ENCODE data around the gene VCL. TPM values are rescaled to one million over a fixed set of nuclear protein-coding genes. Genes with fewer than 3 reads are reported as not detected.
"Not testable (repeated sequence)": the region's sequence is repeated elsewhere in the genome, so short reads cannot be mapped to it uniquely, and the experiment has no call there.

Gene VCL
- total RNA-seq, 2 experiments from 2014 or later = 27.8 to 29.2 TPM

DNA sequence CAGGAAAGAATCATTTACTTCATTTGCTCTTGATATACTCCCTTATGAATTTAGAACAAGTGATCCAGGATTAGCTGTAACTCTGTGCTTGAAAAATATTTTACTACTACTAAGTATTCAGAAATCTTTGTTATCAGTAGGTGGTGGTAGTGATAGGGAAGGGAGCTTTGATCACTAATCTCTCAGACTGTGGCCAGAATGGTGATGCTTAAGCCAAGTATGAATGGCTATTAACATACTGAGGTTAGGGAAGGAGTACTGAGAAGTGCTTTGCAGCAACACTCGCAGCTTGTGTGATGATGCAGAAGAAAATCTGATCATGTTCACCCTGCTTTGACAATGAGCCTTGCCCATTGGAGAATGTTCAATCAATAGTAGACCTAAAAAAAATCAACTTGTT lies 123.5 kb downstream of the VCL start:
- intact Hi-C loops (cut with micrococcal nuclease) = no loop called here
- POLR2A ChIA-PET = no interaction called here
- Mint-ChIP-seq H3K27ac (no peak overlapping the region), H3K9me3 (no peaks in the 10 kb centered on the region), H3K36me3 (peaks cover 44% of the 10 kb centered on the region), H3K27me3 (no peaks in the 10 kb centered on the region), H3K4me3 (no peak overlapping the region), H3K4me1 (ENCODE audit: low read depth) (peaks cover 18% of the 10 kb centered on the region)
- CTCF ChIA-PET = interaction anchor here (1.1 kb wide), 1 partner anchor 11 kb away, joined by 3 read pairs; no protein-coding TSS in a partner anchor
- DNase-seq = no peak

- Mint-ChIP-seq H3K4me3 (no peak overlapping the region), H3K27me3 (no peaks in the 10 kb centered on the region), H3K4me1 (ENCODE audit: low read depth) (peaks cover 18% of the 10 kb centered on the region), H3K9me3 (no peaks in the 10 kb centered on the region), H3K27ac (no peak overlapping the region), H3K36me3 (peaks cover 40% of the 10 kb centered on the region)
- ChIA-PET CTCF (interaction anchor here (1.0 to 1.3 kb wide), 3 partner anchors 102 to 242 kb away, joined by 3 read pairs; no protein-coding TSS in a partner anchor), POLR2A (interaction anchor here (0.6 kb wide), 1 partner anchor 117 kb away, joined by 7 read pairs; no protein-coding TSS in a partner anchor)
- intact Hi-C loops (cut with micrococcal nuclease) = no loop called here
- DNase-seq = no peak
These were observed 124.1 kb downstream of the VCL start for GRCh38 chr10:74122060-74122459.

GRCh38 chr10:74123081-74123480 lies 125.2 kb downstream of the VCL start:
- H3K4me1 Mint-ChIP-seq (ENCODE audit: low read depth) = peaks cover 12% of the 10 kb centered on the region
- peaks cover 35% of the 10 kb centered on the region for H3K36me3 Mint-ChIP-seq
- no peak for DNase-seq
- H3K9me3 Mint-ChIP-seq = no peaks in the 10 kb centered on the region
- ChIA-PET CTCF (interaction anchor here (0.6 to 1.4 kb wide), 7 partner anchors 19 to 243 kb away, joined by 3 to 4 read pairs (median 3); no protein-coding TSS in a partner anchor), POLR2A (no interaction called here)
- no peaks in the 10 kb centered on the region for H3K27me3 Mint-ChIP-seq
- intact Hi-C loops (cut with micrococcal nuclease) = no loop called here
- peak overlapping the region; percentile 70 for H3K27ac Mint-ChIP-seq
- H3K4me3 Mint-ChIP-seq = no peak overlapping the region

DNA sequence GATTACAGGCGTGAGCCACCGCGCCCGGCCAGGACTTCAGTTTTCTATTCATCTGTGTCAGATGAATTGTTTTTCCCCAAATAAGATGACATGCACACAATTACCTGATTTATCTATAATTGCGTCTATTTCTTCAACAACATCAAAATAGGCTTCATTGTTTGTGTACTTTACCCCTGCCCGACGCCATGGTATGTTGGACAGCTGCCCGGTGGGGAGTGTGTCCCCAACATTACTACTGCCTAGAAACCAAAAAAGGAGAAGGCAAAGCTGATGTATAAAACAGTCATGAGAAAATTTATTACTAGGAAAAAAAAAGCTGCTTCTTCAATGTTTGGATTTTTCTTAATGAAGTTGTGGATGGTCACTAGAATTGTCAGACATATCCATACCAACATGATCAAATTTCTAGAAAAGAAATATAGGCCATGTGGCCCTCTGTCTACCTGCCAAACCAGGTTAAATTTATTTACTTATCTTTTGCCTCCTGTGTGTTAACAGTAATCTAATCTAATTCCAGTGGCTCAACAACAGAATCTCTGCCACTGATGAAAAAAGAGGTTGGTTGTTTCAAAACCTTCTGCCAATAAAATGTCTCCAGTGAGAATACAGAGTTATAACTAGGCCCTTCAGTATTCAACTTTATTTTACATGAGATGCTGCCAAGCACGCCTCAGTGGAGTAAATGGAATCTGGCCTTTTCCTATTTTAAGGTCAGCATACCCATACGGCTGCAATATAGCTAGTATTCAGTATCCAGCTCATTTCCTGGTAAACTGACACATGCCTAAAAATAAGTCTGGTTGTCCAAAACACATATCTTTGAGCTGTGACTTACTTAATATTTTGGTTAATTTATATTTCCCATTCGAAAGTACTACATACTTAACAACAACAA lies 136.3 kb downstream of the VCL start:
- CTCF ChIA-PET = interaction anchor here (0.5 kb wide), 1 partner anchor 77 kb away, joined by 3 read pairs; no protein-coding TSS in a partner anchor
- Mint-ChIP-seq H3K4me1 (ENCODE audit: low read depth) (no peaks in the 10 kb centered on the region), H3K27ac (no peak overlapping the region), H3K27me3 (no peaks in the 10 kb centered on the region), H3K4me3 (no peak overlapping the region), H3K36me3 (peaks cover 33% of the 10 kb centered on the region), H3K9me3 (no peaks in the 10 kb centered on the region)
- DNase-seq = no peak
- intact Hi-C loops (cut with micrococcal nuclease) = no loop called here
- POLR2A ChIA-PET = no interaction called here

GRCh38 chr10:74135452-74135851 lies 137.5 kb downstream of the VCL start:
- Mint-ChIP-seq H3K9me3 (no peaks in the 10 kb centered on the region), H3K36me3 (peaks cover 30% of the 10 kb centered on the region), H3K4me1 (ENCODE audit: low read depth) (no peaks in the 10 kb centered on the region), H3K27me3 (no peaks in the 10 kb centered on the region), H3K4me3 (no peak overlapping the region), H3K27ac (no peak overlapping the region)
- CTCF ChIA-PET = no interaction called here
- DNase-seq = no peak
- intact Hi-C loops (cut with micrococcal nuclease) = no loop called here
- POLR2A ChIA-PET = no interaction called here

DNA sequence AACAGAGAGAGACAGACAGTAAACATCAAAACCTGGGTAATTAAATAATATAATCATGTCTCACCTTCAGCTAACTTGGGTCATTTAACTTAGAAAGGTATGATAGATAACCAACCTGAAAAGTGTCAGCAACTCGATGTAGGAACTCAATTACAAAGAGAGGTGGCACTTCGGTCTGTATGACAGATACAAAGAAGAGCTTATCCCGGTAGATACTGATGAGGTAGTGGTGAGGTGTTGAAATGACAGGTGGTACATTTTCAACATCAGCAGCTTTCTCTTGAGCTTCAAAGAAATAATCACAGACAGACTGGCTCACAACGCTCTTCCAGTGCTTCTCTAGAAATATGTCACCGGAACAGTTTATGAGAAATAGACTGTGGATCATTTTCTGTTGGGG lies 140.1 kb downstream of the VCL start:
- peaks cover 4% of the 10 kb centered on the region for H3K4me1 Mint-ChIP-seq (ENCODE audit: low read depth)
- CTCF ChIA-PET = interaction anchor here (0.9 to 1.2 kb wide), 2 partner anchors 13 to 14 kb away, joined by 3 read pairs; partner anchors contain the start of genes ADK and AP3M1
- no peak overlapping the region for H3K4me3 Mint-ChIP-seq
- no peak overlapping the region for H3K27ac Mint-ChIP-seq
- intact Hi-C loops (cut with micrococcal nuclease) = no loop called here
- no peaks in the 10 kb centered on the region for H3K27me3 Mint-ChIP-seq
- DNase-seq = no peak
- H3K36me3 Mint-ChIP-seq = peaks cover 30% of the 10 kb centered on the region
- H3K9me3 Mint-ChIP-seq = no peaks in the 10 kb centered on the region
- POLR2A ChIA-PET = interaction anchor here (1.1 kb wide), 1 partner anchor 38 kb away, joined by 3 read pairs; no protein-coding TSS in a partner anchor

DNA sequence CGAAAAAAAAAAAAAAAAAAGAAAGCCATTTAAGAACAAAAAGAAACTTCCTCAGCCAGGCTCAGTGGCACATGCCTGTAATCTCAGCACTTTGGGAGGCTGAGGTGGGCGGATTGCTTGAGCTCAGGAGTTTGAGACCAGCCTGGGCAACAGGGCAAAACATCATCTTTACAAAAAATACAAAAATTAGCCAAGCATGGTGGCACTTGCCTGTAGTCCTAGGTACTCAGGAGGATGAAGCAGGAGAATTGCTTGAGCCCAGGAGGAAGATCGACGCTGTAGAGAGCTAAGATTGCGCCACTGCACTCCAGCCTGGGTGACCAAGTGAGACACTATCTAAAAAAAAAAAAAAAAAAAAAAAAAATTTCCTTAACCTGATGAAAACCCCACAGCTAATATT lies 140.7 kb downstream of the VCL start:
- H3K4me3 Mint-ChIP-seq; H3K27me3 Mint-ChIP-seq; DNase-seq; H3K27ac Mint-ChIP-seq; H3K9me3 Mint-ChIP-seq; H3K4me1 Mint-ChIP-seq (ENCODE audit: low read depth); intact Hi-C loops (cut with micrococcal nuclease): not testable (repeated sequence)
- CTCF ChIA-PET = interaction anchor here (1.2 kb wide), 1 partner anchor 15 kb away, joined by 3 read pairs; no protein-coding TSS in a partner anchor
- POLR2A ChIA-PET = interaction anchor here (1.1 kb wide), 1 partner anchor 38 kb away, joined by 3 read pairs; no protein-coding TSS in a partner anchor
- H3K36me3 Mint-ChIP-seq = peaks cover 28% of the 10 kb centered on the region

- Mint-ChIP-seq H3K27ac (no peak overlapping the region), H3K27me3 (no peaks in the 10 kb centered on the region), H3K36me3 (peaks cover 17% of the 10 kb centered on the region), H3K4me1 (ENCODE audit: low read depth) (peaks cover 7% of the 10 kb centered on the region), H3K9me3 (no peaks in the 10 kb centered on the region), H3K4me3 (no peak overlapping the region)
- DNase-seq = no peak
- CTCF ChIA-PET = interaction anchor here (0.7 kb wide), 1 partner anchor 907 kb away, joined by 4 read pairs; no protein-coding TSS in a partner anchor
- intact Hi-C loops (cut with micrococcal nuclease) = no loop called here
- POLR2A ChIA-PET = no interaction called here
These were observed 142.1 kb downstream of the VCL start for GRCh38 chr10:74139981-74140380.

GRCh38 chr10:74140553-74140952 lies 142.6 kb downstream of the VCL start:
- no peak for DNase-seq
- no peaks in the 10 kb centered on the region for H3K9me3 Mint-ChIP-seq
- no peaks in the 10 kb centered on the region for H3K27me3 Mint-ChIP-seq
- H3K27ac Mint-ChIP-seq = no peak overlapping the region
- intact Hi-C loops (cut with micrococcal nuclease) = no loop called here
- ChIA-PET POLR2A (no interaction called here), CTCF (interaction anchor here (0.7 kb wide), 1 partner anchor 907 kb away, joined by 4 read pairs; no protein-coding TSS in a partner anchor)
- no peak overlapping the region for H3K4me3 Mint-ChIP-seq
- peaks cover 12% of the 10 kb centered on the region for H3K4me1 Mint-ChIP-seq (ENCODE audit: low read depth)
- peaks cover 17% of the 10 kb centered on the region for H3K36me3 Mint-ChIP-seq

DNA sequence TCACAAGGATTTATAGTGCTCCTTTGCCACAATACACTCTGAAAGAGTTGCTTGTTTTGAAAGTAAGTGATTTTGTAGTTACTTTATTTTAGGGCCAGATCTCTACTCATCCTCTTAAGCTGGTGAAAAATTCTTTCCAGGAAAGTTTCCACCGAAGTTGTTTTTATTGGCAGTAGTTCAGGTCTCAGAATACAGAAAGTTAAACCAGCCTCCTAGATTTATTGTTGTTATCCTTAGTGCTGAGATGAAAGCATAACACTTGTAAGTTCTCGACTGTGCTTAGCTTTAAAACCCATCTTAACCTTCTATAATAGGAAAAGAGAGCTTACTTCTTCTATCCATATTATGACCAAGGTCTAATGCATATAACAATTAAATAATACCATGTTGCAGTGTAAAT lies 147.2 kb downstream of the VCL start:
- H3K36me3 Mint-ChIP-seq = peaks cover 7% of the 10 kb centered on the region
- no peaks in the 10 kb centered on the region for H3K27me3 Mint-ChIP-seq
- H3K4me1 Mint-ChIP-seq (ENCODE audit: low read depth) = peaks cover 36% of the 10 kb centered on the region
- no peak overlapping the region for H3K27ac Mint-ChIP-seq
- POLR2A ChIA-PET = no interaction called here
- H3K4me3 Mint-ChIP-seq = no peak overlapping the region
- H3K9me3 Mint-ChIP-seq = no peaks in the 10 kb centered on the region
- CTCF ChIA-PET = no interaction called here
- intact Hi-C loops (cut with micrococcal nuclease) = no loop called here
- no peak for DNase-seq

DNA sequence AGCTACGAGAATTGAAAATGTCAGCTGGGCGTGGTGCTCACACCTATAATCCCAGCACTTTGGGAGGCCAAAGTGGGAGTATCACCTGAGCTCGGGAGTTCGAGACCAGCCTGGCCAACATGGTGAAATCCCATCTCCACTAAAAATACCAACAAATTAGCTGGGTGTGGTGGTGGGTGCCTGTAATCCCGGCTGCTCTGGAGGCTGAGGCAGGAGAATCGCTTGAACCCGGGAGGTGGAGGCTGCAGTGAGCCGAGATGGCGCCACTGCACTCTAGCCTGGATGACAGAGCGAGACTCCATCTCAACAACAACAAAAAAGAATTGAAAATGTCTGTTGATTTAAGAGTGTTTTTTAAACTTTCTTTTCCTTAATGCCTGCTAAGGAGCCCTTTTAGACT lies 149.1 kb downstream of the VCL start:
- peaks cover 37% of the 10 kb centered on the region for H3K4me1 Mint-ChIP-seq (ENCODE audit: low read depth)
- H3K27me3 Mint-ChIP-seq; H3K27ac Mint-ChIP-seq; intact Hi-C loops (cut with micrococcal nuclease); POLR2A ChIA-PET; H3K36me3 Mint-ChIP-seq; H3K4me3 Mint-ChIP-seq; DNase-seq; H3K9me3 Mint-ChIP-seq; CTCF ChIA-PET: not testable (repeated sequence)

DNA sequence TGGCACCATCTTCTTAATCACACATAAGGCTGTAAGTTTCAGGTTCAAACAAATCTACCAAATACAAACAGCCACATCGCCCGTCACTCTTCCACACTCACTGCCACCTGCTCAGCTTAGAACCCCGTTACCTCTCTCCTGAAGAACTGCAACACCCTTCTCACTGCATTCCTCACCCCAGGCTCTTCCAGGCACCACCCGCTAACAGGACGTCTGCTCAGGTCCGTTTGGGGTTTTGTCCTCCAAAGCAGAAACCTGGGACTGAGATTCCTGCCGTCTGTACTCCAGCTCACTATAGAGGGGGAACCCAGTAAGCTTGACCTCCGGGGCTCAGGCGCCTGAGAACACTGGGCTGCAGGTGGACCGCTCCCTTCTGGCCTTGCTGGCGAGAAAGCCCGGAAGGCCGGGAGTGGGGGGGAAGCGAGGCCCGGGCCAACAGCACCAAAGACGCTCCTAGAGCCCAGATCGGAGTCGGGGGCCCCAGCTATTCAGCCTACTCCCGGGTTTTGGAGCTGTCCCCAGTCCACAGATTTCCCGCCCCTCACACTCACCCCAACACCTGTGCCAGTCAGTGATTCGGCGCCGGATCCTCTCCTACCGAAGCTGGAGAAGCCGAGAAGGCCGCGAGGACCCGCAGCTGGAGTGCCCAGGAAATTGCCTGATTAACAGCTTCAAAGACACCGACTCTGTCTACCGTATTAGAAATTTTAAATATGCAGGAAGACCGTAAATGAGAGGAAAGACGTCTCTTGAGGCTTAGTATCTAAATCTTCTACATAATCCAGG lies 152.5 kb downstream of the VCL start, which contains the start of gene AP3M1:
Gene AP3M1 (minus strand): TSS at position 625 of the 786 bp plus-strand sequence. CDS start 12,449 bp downstream, outside the sequence.
- no peaks in the 10 kb centered on the region for H3K9me3 Mint-ChIP-seq

More for the DNA sequence above, 152.5 kb downstream of the VCL start, which contains the start of gene AP3M1:
- peaks cover 5% of the 10 kb centered on the region for H3K36me3 Mint-ChIP-seq
- no peak within 1 kb of the TSS for H3K27ac Mint-ChIP-seq
- no peaks in the 10 kb centered on the region for H3K27me3 Mint-ChIP-seq
- DNase-seq = peak; percentile 88
- H3K4me1 Mint-ChIP-seq (ENCODE audit: low read depth) = peaks cover 46% of the 10 kb centered on the region
- no peak within 1 kb of the TSS for H3K4me3 Mint-ChIP-seq
- POLR2A ChIA-PET = interaction anchor here (1.4 to 1.9 kb wide), 3 partner anchors 27 to 1085 kb away, joined by 3 to 24 read pairs (median 5); partner anchors contain the start of gene COMTD1
- CTCF ChIA-PET = interaction anchor here (0.6 to 1.6 kb wide), 10 partner anchors 13 to 1061 kb away, joined by 3 to 5 read pairs (median 3); no protein-coding TSS in a partner anchor
- intact Hi-C loops (cut with micrococcal nuclease) = loop anchor here (1.0 to 5.0 kb wide), 2 partner anchors 84 to 962 kb away; partner anchors contain the start of gene SAMD8
